H1 (cell line): Measurements from ENCODE around the gene CUX1. TPM values are rescaled to one million over a fixed set of nuclear protein-coding genes. Genes with fewer than 3 reads are reported as not detected.

Source experiments
- SIX5 ChIP-seq: IDR thresholded peaks from 2 replicates; pipeline ENCODE4 v1.6.1; 2011; ENCODE audit warnings: mild to moderate bottlenecking, low read depth, low read length
- polyA plus RNA-seq, 7 experiments: library from polyadenylated mRNA; depleted of rRNA in 3 of 7; stranded (reverse) in 5 of 7; unstranded in 2 of 7; fragments of >200 nt in 5 of 7; fragments of 200-250 nt in 2 of 7; gene quantifications; 1 replicate in 5 of 7; 2 replicates in 1 of 7; 4 replicates in 1 of 7; pipeline versions ENCODE4 v1.2.1 to v1.2.3, GENCODE V29; 2011 to 2013; ENCODE audit warnings: missing spikeins in 2 of 7, mixed read lengths in 2 of 7
- total RNA-seq: library from RNA; stranded (reverse); fragmentation: NEBNext Ultra II Directional; extraction: Animal tissue kit (Norgen Biotek cat#: 25700); gene quantifications from 2 replicates; pipeline ENCODE4 v1.2.1, GENCODE V29; 2021

Gene CUX1
- total and polyA plus RNA-seq, 2 of the 8 experiments (the other 6 are each of a cell fraction or from before 2014, with no cell fraction given): 21.6 to 65.9 TPM

GRCh38 chr7:101951757-101952156 lies 134.3 kb downstream of the CUX1 start (continued):
- no peak for TF ChIP-seq SIX5
